Epithelial cell of esophagus (primary cell): ENCODE measurements around the gene AQP5.
A peak's percentile ranks its signal among the peaks of the same experiment; 100 is the strongest.
"Not testable (repeated sequence)": the region's sequence is repeated elsewhere in the genome, so short reads cannot be mapped to it uniquely, and the experiment has no call there.

Experiments used
- DNase-seq: peaks from one replicate; pipeline ENCODE4 v3.0.0; 2010; ENCODE audit warnings: low read depth
- H3K4me3 ChIP-seq: 2 replicates; pipeline ENCODE4 v1.5.1; 2011; ENCODE audit warnings: mild to moderate bottlenecking, low read length, control low read depth
- CTCF ChIP-seq: IDR thresholded peaks from 2 replicates; pipeline ENCODE4 v1.5.1; 2011; ENCODE audit warnings: low read depth, mild to moderate bottlenecking, low read length, control low read depth, inconsistent platforms; ENCODE audit not compliant: insufficient read depth; ENCODE audit errors: missing control alignments

AQP5 gene

GRCh38 chr12:49987625-49988303 lies 26.1 kb downstream of the AQP5 start:
- no peak for DNase-seq
- TF ChIP-seq CTCF, result no peak

GRCh38 chr12:49989400-49989799 lies 27.7 kb downstream of the AQP5 start:
- H3K4me3 ChIP-seq, DNase-seq: not testable (repeated sequence)

More at GRCh38 chr12:49987625-49988303, 26.1 kb downstream of the AQP5 start:
- no peak overlapping the region for H3K4me3 ChIP-seq

- DNase-seq, result peak; percentile 52
- H3K4me3 ChIP-seq, result no peak overlapping the region
- TF ChIP-seq CTCF, result no peak
Measured at GRCh38 chr12:49990273-49990672, 28.6 kb downstream of the AQP5 start.

GRCh38 chr12:49998453-49998852 lies 36.8 kb downstream of the AQP5 start:
- DNase-seq, result no peak
- no peak overlapping the region for H3K4me3 ChIP-seq
- TF ChIP-seq CTCF, result no peak

- TF ChIP-seq CTCF, result no peak
- no peak for DNase-seq
- no peak overlapping the region for H3K4me3 ChIP-seq
Measured at GRCh38 chr12:50003595-50003994, 41.9 kb downstream of the AQP5 start.

GRCh38 chr12:50004696-50005095 lies 43.0 kb downstream of the AQP5 start:
- no peak for TF ChIP-seq CTCF
- DNase-seq, result no peak
- H3K4me3 ChIP-seq, result no peak overlapping the region

- no peak overlapping the region for H3K4me3 ChIP-seq
- DNase-seq, result no peak
- TF ChIP-seq CTCF, result no peak
Measured at GRCh38 chr12:50005175-50005574, 43.5 kb downstream of the AQP5 start.
